ENCODE measurements around the gene VRK3.
"Not testable (repeated sequence)": the region's sequence is repeated elsewhere in the genome, so short reads cannot be mapped to it uniquely, and the experiment has no call there.

GRCh38 chr19:50051228-50051895 is 26.2 kb upstream of the VRK3 start:
- TF ChIP-seq CTCF (IDR thresholded peaks at IDR 0.05; ENCODE audit: low read depth, low read length, missing input control); MAX (IDR thresholded peaks at IDR 0.05); YY1 (IDR thresholded peaks at IDR 0.05); REST (IDR thresholded peaks at IDR 0.05); SP1 (IDR thresholded peaks at IDR 0.05); FOXA1 (IDR thresholded peaks at IDR 0.05); TAF1 (conservative IDR thresholded peaks at IDR 0.05); GABPA (IDR thresholded peaks at IDR 0.05 in 1 of 2, conservative IDR thresholded peaks at IDR 0.05 in 1 of 2); EGR1 (IDR thresholded peaks at IDR 0.05; ENCODE audit: low read depth in 2 of 2); RXRA (IDR thresholded peaks at IDR 0.05): not testable (repeated sequence)

Data from liver (tissue), 3 donors.